Measurements from ENCODE around the gene NUBP2.

The NUBP2 gene

GRCh38 chr16:1769402-1770300 lies 13.1 kb upstream of the NUBP2 start:
- ChIA-PET POLR2A (no interaction called here), CTCF (no interaction called here)
- Histone ChIP-seq H3K4me1 (ENCODE audit: control extremely low read depth in 1 of 4, control insufficient read depth in 4 of 4, insufficient read depth in 4 of 4, low read length in 3 of 4) (peaks cover 3 to 31% (median 29%) of the 10 kb centered on the region in 4 experiments), H3K36me3 (ENCODE audit: control insufficient read depth in 4 of 4, insufficient read depth in 4 of 4, low read length in 3 of 4) (peaks cover 7 to 62% (median 30%) of the 10 kb centered on the region in 4 experiments), H3K4me3 (ENCODE audit: control insufficient read depth in 1 of 7, extremely low read depth in 1 of 7, insufficient read depth in 4 of 7, low read depth in 2 of 7, low read length in 6 of 7) (peak overlapping the region in 1 of 7 experiments; percentile 88), H3K27ac (ENCODE audit: insufficient read depth in 1 of 2, low read depth in 1 of 2, low read length in 2 of 2, poor library complexity in 1 of 2, severe bottlenecking in 2 of 2) (no peak overlapping the region), H3K9me3 (ENCODE audit: control extremely low read depth in 1 of 5, control insufficient read depth in 4 of 5, insufficient read depth in 2 of 5, low read depth in 1 of 5, low read length in 4 of 5) (no peaks in the 10 kb centered on the region), H3K27me3 (replicated peaks in 2 of 5; ENCODE audit: control insufficient read depth in 4 of 5, insufficient read depth in 5 of 5, low read length in 4 of 5) (no peaks in the 10 kb centered on the region)
- no peak for DNase-seq
- 90% methylated on average over 27 of the region's 27 CpGs for WGBS (ENCODE audit: insufficient coverage)

GRCh38 chr16:1770328-1771187 lies 12.2 kb upstream of the NUBP2 start:
- Histone ChIP-seq H3K4me1 (ENCODE audit: control extremely low read depth in 1 of 4, control insufficient read depth in 4 of 4, insufficient read depth in 4 of 4, low read length in 3 of 4) (peaks cover 5 to 34% (median 32%) of the 10 kb centered on the region in 4 experiments), H3K36me3 (ENCODE audit: control insufficient read depth in 4 of 4, insufficient read depth in 4 of 4, low read length in 3 of 4) (peaks cover 7 to 61% (median 30%) of the 10 kb centered on the region in 4 experiments), H3K27me3 (replicated peaks in 2 of 5; ENCODE audit: control insufficient read depth in 4 of 5, insufficient read depth in 5 of 5, low read length in 4 of 5) (no peaks in the 10 kb centered on the region), H3K4me3 (ENCODE audit: control insufficient read depth in 1 of 7, extremely low read depth in 1 of 7, insufficient read depth in 4 of 7, low read depth in 2 of 7, low read length in 6 of 7) (peak overlapping the region; percentile 18 to 94 (median 84)), H3K27ac (ENCODE audit: insufficient read depth in 1 of 2, low read depth in 1 of 2, low read length in 2 of 2, poor library complexity in 1 of 2, severe bottlenecking in 2 of 2) (no peak overlapping the region), H3K9me3 (ENCODE audit: control extremely low read depth in 1 of 5, control insufficient read depth in 4 of 5, insufficient read depth in 2 of 5, low read depth in 1 of 5, low read length in 4 of 5) (no peaks in the 10 kb centered on the region)
- WGBS (ENCODE audit: insufficient coverage), result 23% methylated on average over 65 of the region's 81 CpGs
- POLR2A ChIA-PET, result no interaction called here
- CTCF ChIA-PET, result interaction anchor here (1.7 kb wide), 1 partner anchor 12 kb away, joined by 5 read pairs; the partner anchor contains the start of gene NUBP2
- peak; percentile 9 to 55 (median 46) for DNase-seq

- H3K9me3 ChIP-seq (ENCODE audit: control extremely low read depth in 1 of 5, control insufficient read depth in 4 of 5, insufficient read depth in 2 of 5, low read depth in 1 of 5, low read length in 4 of 5), result no peaks in the 10 kb centered on the region
- peaks cover 5 to 61% (median 29%) of the 10 kb centered on the region in 4 experiments for H3K36me3 ChIP-seq (ENCODE audit: control insufficient read depth in 4 of 4, insufficient read depth in 4 of 4, low read length in 3 of 4)
- peak within 1 kb of the TSS in 1 of 2 experiments; percentile 79 for H3K27ac ChIP-seq (ENCODE audit: insufficient read depth in 1 of 2, low read depth in 1 of 2, low read length in 2 of 2, poor library complexity in 1 of 2, severe bottlenecking in 2 of 2)
- no peaks in the 10 kb centered on the region for H3K27me3 ChIP-seq (replicated peaks in 2 of 5; ENCODE audit: control insufficient read depth in 4 of 5, insufficient read depth in 5 of 5, low read length in 4 of 5)
- H3K4me1 ChIP-seq (ENCODE audit: control extremely low read depth in 1 of 4, control insufficient read depth in 4 of 4, insufficient read depth in 4 of 4, low read length in 3 of 4), result peaks cover 5 to 34% (median 32%) of the 10 kb centered on the region in 4 experiments
- peak within 1 kb of the TSS; percentile 73 to 94 (median 84) for H3K4me3 ChIP-seq (ENCODE audit: control insufficient read depth in 1 of 7, extremely low read depth in 1 of 7, insufficient read depth in 4 of 7, low read depth in 2 of 7, low read length in 6 of 7)
- ChIA-PET POLR2A (interaction anchor here (1.5 kb wide), 1 partner anchor 11 kb away, joined by 3 read pairs; the partner anchor contains the start of genes NUBP2 and SPSB3), CTCF (interaction anchor here (1.7 kb wide), 1 partner anchor 11 kb away, joined by 5 read pairs; the partner anchor contains the start of gene NUBP2)
- under 1% methylated on average over 53 of the region's 79 CpGs for WGBS (ENCODE audit: insufficient coverage)
- DNase-seq, result peak; percentile 44 to 65 (median 57)
Measured at GRCh38 chr16:1771188-1771863, 11.4 kb upstream of the NUBP2 start, which contains the start of gene NME3. Gene NME3 (minus strand): TSS chr16:1771543. CDS start chr16:1771534, 9 bp downstream.

GRCh38 chr16:1771864-1772361 lies 10.8 kb upstream of the NUBP2 start:
- POLR2A ChIA-PET, result interaction anchor here (1.5 kb wide), 1 partner anchor 11 kb away, joined by 3 read pairs; the partner anchor contains the start of genes NUBP2 and SPSB3
- Histone ChIP-seq H3K36me3 (ENCODE audit: control insufficient read depth in 4 of 4, insufficient read depth in 4 of 4, low read length in 3 of 4) (peaks cover 5 to 65% (median 30%) of the 10 kb centered on the region in 4 experiments), H3K4me1 (ENCODE audit: control extremely low read depth in 1 of 4, control insufficient read depth in 4 of 4, insufficient read depth in 4 of 4, low read length in 3 of 4) (peaks cover 5 to 34% (median 32%) of the 10 kb centered on the region in 4 experiments), H3K4me3 (ENCODE audit: control insufficient read depth in 1 of 7, extremely low read depth in 1 of 7, insufficient read depth in 4 of 7, low read depth in 2 of 7, low read length in 6 of 7) (peak overlapping the region; percentile 69 to 94 (median 84)), H3K27me3 (replicated peaks in 2 of 5; ENCODE audit: control insufficient read depth in 4 of 5, insufficient read depth in 5 of 5, low read length in 4 of 5) (no peaks in the 10 kb centered on the region), H3K9me3 (ENCODE audit: control extremely low read depth in 1 of 5, control insufficient read depth in 4 of 5, insufficient read depth in 2 of 5, low read depth in 1 of 5, low read length in 4 of 5) (no peaks in the 10 kb centered on the region), H3K27ac (ENCODE audit: insufficient read depth in 1 of 2, low read depth in 1 of 2, low read length in 2 of 2, poor library complexity in 1 of 2, severe bottlenecking in 2 of 2) (peak overlapping the region in 1 of 2 experiments; percentile 79)
- WGBS (ENCODE audit: insufficient coverage), result 28% methylated on average over 17 of the region's 22 CpGs
- no peak for DNase-seq
- CTCF ChIA-PET, result interaction anchor here (1.7 kb wide), 1 partner anchor 11 kb away, joined by 5 read pairs; the partner anchor contains the start of gene NUBP2

GRCh38 chr16:1772362-1772907 lies 10.3 kb upstream of the NUBP2 start, which contains the start of gene EME2:
Gene EME2 (plus strand): TSS chr16:1772810. CDS start chr16:1773228, 418 bp downstream.
- POLR2A ChIA-PET, result interaction anchor here (0.7 to 1.5 kb wide), 2 partner anchors 10 to 40 kb away, joined by 3 to 4 read pairs; partner anchors contain the start of genes NUBP2 and SPSB3

More at GRCh38 chr16:1772362-1772907, 10.3 kb upstream of the NUBP2 start, which contains the start of gene EME2:
- peak; percentile 10 to 44 (median 20) for DNase-seq
- Histone ChIP-seq H3K27me3 (replicated peaks in 2 of 5; ENCODE audit: control insufficient read depth in 4 of 5, insufficient read depth in 5 of 5, low read length in 4 of 5) (no peaks in the 10 kb centered on the region), H3K9me3 (ENCODE audit: control extremely low read depth in 1 of 5, control insufficient read depth in 4 of 5, insufficient read depth in 2 of 5, low read depth in 1 of 5, low read length in 4 of 5) (no peaks in the 10 kb centered on the region), H3K36me3 (ENCODE audit: control insufficient read depth in 4 of 4, insufficient read depth in 4 of 4, low read length in 3 of 4) (peaks cover 2 to 65% (median 30%) of the 10 kb centered on the region in 4 experiments), H3K27ac (ENCODE audit: insufficient read depth in 1 of 2, low read depth in 1 of 2, low read length in 2 of 2, poor library complexity in 1 of 2, severe bottlenecking in 2 of 2) (peak within 1 kb of the TSS; percentile 66 to 79), H3K4me1 (ENCODE audit: control extremely low read depth in 1 of 4, control insufficient read depth in 4 of 4, insufficient read depth in 4 of 4, low read length in 3 of 4) (peaks cover 5 to 34% (median 32%) of the 10 kb centered on the region in 4 experiments), H3K4me3 (ENCODE audit: control insufficient read depth in 1 of 7, extremely low read depth in 1 of 7, insufficient read depth in 4 of 7, low read depth in 2 of 7, low read length in 6 of 7) (peak within 1 kb of the TSS; percentile 69 to 94 (median 84))
- CTCF ChIA-PET, result interaction anchor here (0.6 to 2.3 kb wide), 3 partner anchors 10 to 41 kb away, joined by 3 to 10 read pairs (median 5); partner anchors contain the start of genes NUBP2 and SPSB3
- under 1% methylated on average over 53 of the region's 53 CpGs for WGBS (ENCODE audit: insufficient coverage)

Measured in common myeloid progenitor, CD34-positive (primary cell).